Activated CD4-positive, alpha-beta T cell treated with anti-CD3 and anti-CD28 coated beads, Interleukin-2, amount 10 ng/mL, durations not matched to agents 7 days and 5 days (primary cell): Measurements from ENCODE around the gene SCUBE1. TPM values are rescaled to one million over a fixed set of nuclear protein-coding genes. Genes with fewer than 3 reads are reported as not detected.
A peak's percentile ranks its signal among the peaks of the same experiment; 100 is the strongest.

ENCODE experiments used
- CTCF ChIA-PET: fragments of 350-600 bp; sonication (Branson Sonifier 250); formaldehyde crosslinking; loops from one replicate; lab custom pipeline; 2021; ENCODE audit warnings: antibody characterized with exemption; lab: Charles Lee
- POLR2A ChIA-PET: fragments of 350-600 bp; sonication (Branson Sonifier 250); formaldehyde crosslinking; loops from one replicate; lab custom pipeline; 2021; ENCODE audit warnings: antibody characterized with exemption; lab: Charles Lee
- DNase-seq: peaks from one replicate; pipeline ENCODE4 v3.0.0-alpha.2; 2020
- H3K27ac Mint-ChIP-seq: one replicate; pipeline ENCODE4 v1.8.0; 2021; ENCODE audit warnings: mild to moderate bottlenecking, moderate library complexity, mixed read lengths
- H3K27me3 Mint-ChIP-seq: one replicate; pipeline ENCODE4 v1.8.0; 2021; ENCODE audit warnings: mixed read lengths
- H3K36me3 Mint-ChIP-seq: one replicate; pipeline ENCODE4 v1.8.0; 2021; ENCODE audit warnings: low read depth, mixed read lengths
- H3K4me1 Mint-ChIP-seq: one replicate; pipeline ENCODE4 v1.8.0; 2021; ENCODE audit warnings: mixed read lengths
- H3K4me3 Mint-ChIP-seq: one replicate; pipeline ENCODE4 v1.8.0; 2021; ENCODE audit warnings: mild to moderate bottlenecking, moderate library complexity, mixed read lengths
- H3K9me3 Mint-ChIP-seq: one replicate; pipeline ENCODE4 v1.8.0; 2021; ENCODE audit warnings: mixed read lengths
- total RNA-seq, 2 experiments: library from RNA; stranded (reverse); gene quantifications; one replicate each; pipeline ENCODE4 v1.2.3, GENCODE V29; 2021

The SCUBE1 gene
- total RNA-seq, result not detected

GRCh38 chr22:43343262-43343669, at the start of gene SCUBE1:
SCUBE1 (minus strand) TSS chr22:43343372; CDS start chr22:43343261, 111 bp downstream.
- Mint-ChIP-seq H3K36me3 (no peaks in the 10 kb centered on the region), H3K4me3 (no peak within 1 kb of the TSS), H3K27ac (no peak within 1 kb of the TSS), H3K27me3 (peaks cover 43% of the 10 kb centered on the region), H3K9me3 (no peaks in the 10 kb centered on the region), H3K4me1 (peaks cover 17% of the 10 kb centered on the region)
- peak; percentile 33 for DNase-seq
- POLR2A ChIA-PET, result no interaction called here
- CTCF ChIA-PET, result no interaction called here

GRCh38 chr22:43392385-43392989, 49.3 kb upstream of the SCUBE1 start:
- ChIA-PET POLR2A (no interaction called here), CTCF (interaction anchor here (0.5 kb wide), 1 partner anchor 1776 kb away, joined by 4 read pairs; no protein-coding TSS in a partner anchor)

GRCh38 chr22:43391306-43391705, 48.1 kb upstream of the SCUBE1 start:
- POLR2A ChIA-PET, result no interaction called here
- no peak overlapping the region for H3K27ac Mint-ChIP-seq
- no peak for DNase-seq
- no peak overlapping the region for H3K4me3 Mint-ChIP-seq
- H3K36me3 Mint-ChIP-seq, result no peaks in the 10 kb centered on the region
- H3K4me1 Mint-ChIP-seq, result no peaks in the 10 kb centered on the region
- CTCF ChIA-PET, result no interaction called here
- no peaks in the 10 kb centered on the region for H3K9me3 Mint-ChIP-seq
- peaks cover 12% of the 10 kb centered on the region for H3K27me3 Mint-ChIP-seq

More at GRCh38 chr22:43392385-43392989, 49.3 kb upstream of the SCUBE1 start:
- no peaks in the 10 kb centered on the region for H3K36me3 Mint-ChIP-seq
- no peak overlapping the region for H3K27ac Mint-ChIP-seq
- no peak overlapping the region for H3K4me3 Mint-ChIP-seq
- no peaks in the 10 kb centered on the region for H3K9me3 Mint-ChIP-seq
- H3K27me3 Mint-ChIP-seq, result peaks cover 6% of the 10 kb centered on the region
- no peak for DNase-seq
- H3K4me1 Mint-ChIP-seq, result no peaks in the 10 kb centered on the region

GRCh38 chr22:43390872-43391271, 47.7 kb upstream of the SCUBE1 start:
- no peak overlapping the region for H3K27ac Mint-ChIP-seq
- ChIA-PET CTCF (no interaction called here), POLR2A (no interaction called here)
- DNase-seq, result no peak
- H3K9me3 Mint-ChIP-seq, result no peaks in the 10 kb centered on the region
- H3K36me3 Mint-ChIP-seq, result no peaks in the 10 kb centered on the region
- H3K4me3 Mint-ChIP-seq, result no peak overlapping the region
- peaks cover 14% of the 10 kb centered on the region for H3K27me3 Mint-ChIP-seq
- no peaks in the 10 kb centered on the region for H3K4me1 Mint-ChIP-seq

- no peak overlapping the region for H3K4me3 Mint-ChIP-seq
- H3K9me3 Mint-ChIP-seq, result no peaks in the 10 kb centered on the region
- DNase-seq, result no peak
- no peaks in the 10 kb centered on the region for H3K4me1 Mint-ChIP-seq
- ChIA-PET CTCF (no interaction called here), POLR2A (no interaction called here)
- H3K27me3 Mint-ChIP-seq, result peaks cover 18% of the 10 kb centered on the region
- H3K36me3 Mint-ChIP-seq, result no peaks in the 10 kb centered on the region
- H3K27ac Mint-ChIP-seq, result no peak overlapping the region
Observed at GRCh38 chr22:43390166-43390565, 47.0 kb upstream of the SCUBE1 start.

DNA sequence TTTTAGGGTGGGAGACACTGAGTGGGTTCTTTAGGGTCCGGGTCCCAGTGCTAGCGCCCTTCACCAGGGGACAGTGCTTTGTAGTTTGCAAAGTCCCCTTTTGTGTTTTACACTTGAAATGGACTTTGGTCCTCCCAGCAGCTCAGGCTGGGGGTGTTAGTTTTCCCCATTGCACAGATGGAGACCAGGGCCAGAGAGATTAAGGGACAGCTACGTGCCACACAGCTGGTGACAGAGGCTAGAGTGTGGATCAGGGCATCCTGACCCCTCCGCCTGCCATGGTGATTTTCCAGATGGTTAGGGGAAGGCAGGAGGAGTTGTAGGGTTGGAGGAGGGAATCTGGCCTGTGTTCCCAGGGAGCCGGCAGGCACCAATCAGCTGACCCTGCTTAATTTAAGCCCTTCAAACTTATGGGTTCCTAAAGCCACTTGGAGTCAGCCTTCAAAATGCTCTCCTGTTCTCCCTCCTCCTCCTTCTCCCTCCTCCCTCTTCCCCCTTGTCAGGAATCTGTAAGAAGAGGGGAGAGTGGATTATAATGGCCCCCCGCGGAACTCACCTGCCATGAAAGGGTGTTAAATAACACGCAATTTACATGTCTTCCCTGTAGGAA, 46.2 kb upstream of the SCUBE1 start:
- Mint-ChIP-seq H3K36me3 (no peaks in the 10 kb centered on the region), H3K27me3 (peaks cover 23% of the 10 kb centered on the region), H3K9me3 (no peaks in the 10 kb centered on the region), H3K4me3 (no peak overlapping the region), H3K4me1 (no peaks in the 10 kb centered on the region), H3K27ac (no peak overlapping the region)
- POLR2A ChIA-PET, result interaction anchor here (0.6 kb wide), 1 partner anchor 14 kb away, joined by 3 read pairs; no protein-coding TSS in a partner anchor
- CTCF ChIA-PET, result no interaction called here
- DNase-seq, result no peak

DNA sequence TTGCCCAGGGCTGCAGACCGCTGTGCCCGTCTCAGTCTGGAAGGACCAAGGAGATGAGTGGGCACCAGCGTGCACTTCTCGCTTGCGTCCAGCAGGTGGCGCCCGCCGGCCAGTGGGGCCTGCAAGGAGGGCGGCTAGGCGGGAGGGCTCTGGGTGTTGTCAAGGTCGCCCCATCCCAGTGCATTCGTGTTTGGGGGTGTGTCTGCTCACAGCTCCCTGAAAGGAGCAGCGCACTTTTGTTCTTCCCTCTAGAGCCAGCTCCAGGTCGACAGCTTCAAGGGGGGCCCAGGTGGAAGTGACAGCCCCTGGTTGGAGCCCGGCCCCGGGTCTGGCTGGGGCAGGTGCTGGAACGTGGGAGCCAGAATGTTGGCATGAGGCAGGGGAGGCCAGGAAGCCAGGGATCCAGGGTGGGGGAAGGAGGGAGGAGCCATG, 45.3 kb upstream of the SCUBE1 start:
- Mint-ChIP-seq H3K4me3 (no peak overlapping the region), H3K27me3 (peaks cover 24% of the 10 kb centered on the region), H3K36me3 (no peaks in the 10 kb centered on the region), H3K4me1 (no peaks in the 10 kb centered on the region), H3K27ac (no peak overlapping the region), H3K9me3 (no peaks in the 10 kb centered on the region)
- DNase-seq, result peak; percentile 75
- ChIA-PET POLR2A (no interaction called here), CTCF (no interaction called here)

GRCh38 chr22:43387815-43388214, 44.6 kb upstream of the SCUBE1 start:
- H3K27me3 Mint-ChIP-seq, result peaks cover 24% of the 10 kb centered on the region
- no peaks in the 10 kb centered on the region for H3K36me3 Mint-ChIP-seq
- CTCF ChIA-PET, result interaction anchor here (0.9 kb wide), 1 partner anchor 12 kb away, joined by 3 read pairs; no protein-coding TSS in a partner anchor

DNA sequence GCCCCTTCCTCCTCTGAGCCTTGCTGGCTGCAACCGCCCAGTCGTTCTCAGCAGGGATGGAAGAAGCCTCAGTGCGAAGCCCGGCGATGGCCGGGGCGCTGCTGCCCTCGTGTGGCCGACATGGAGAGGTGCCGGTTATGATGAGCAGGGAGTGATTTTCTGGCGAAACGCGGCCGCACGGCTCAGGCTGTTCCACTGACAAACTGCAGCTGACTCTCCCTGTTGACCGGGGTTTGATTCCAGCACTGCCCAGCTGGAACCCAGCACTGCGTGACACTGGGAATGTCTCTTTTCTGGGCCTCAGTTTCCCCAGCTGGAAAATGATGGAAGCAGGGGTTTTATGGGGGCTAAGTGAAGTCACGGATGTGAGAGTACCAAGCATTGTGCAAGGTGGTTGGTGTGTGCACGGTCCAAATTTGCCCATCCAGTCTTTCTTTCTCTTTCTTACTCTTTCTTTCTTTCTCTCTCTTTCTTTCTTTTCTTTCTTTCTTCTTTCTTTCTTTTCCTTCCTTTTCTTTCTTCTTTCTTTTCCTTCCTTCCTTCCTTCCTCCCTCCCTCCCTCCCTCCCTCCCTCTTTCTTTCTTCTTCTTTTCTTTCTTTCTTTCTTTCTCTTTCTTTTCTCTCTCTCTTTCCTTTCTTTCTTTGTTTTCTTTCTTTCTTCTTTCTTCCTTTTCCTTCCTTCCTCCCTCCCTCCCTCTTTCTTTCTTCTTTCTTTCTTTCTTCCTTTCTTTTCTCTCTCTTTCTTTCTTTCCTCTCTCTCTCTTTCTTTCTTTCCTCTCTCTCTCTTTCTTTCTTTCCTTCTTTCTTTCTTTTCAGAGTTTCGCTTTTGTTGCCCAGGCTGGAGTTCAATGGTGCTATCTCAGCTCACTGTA, 42.8 kb upstream of the SCUBE1 start:
- peaks cover 8% of the 10 kb centered on the region for H3K4me1 Mint-ChIP-seq
- H3K9me3 Mint-ChIP-seq, result no peaks in the 10 kb centered on the region
- H3K36me3 Mint-ChIP-seq, result no peaks in the 10 kb centered on the region
- peak; percentile 76 for DNase-seq
- H3K27ac Mint-ChIP-seq, result no peak overlapping the region
- no peak overlapping the region for H3K4me3 Mint-ChIP-seq
- POLR2A ChIA-PET, result no interaction called here
- CTCF ChIA-PET, result interaction anchor here (0.6 to 1.3 kb wide), 4 partner anchors 154 to 198 kb away, joined by 3 to 5 read pairs (median 3); no protein-coding TSS in a partner anchor
- H3K27me3 Mint-ChIP-seq, result peaks cover 24% of the 10 kb centered on the region

More at GRCh38 chr22:43387815-43388214, 44.6 kb upstream of the SCUBE1 start:
- Mint-ChIP-seq H3K9me3 (no peaks in the 10 kb centered on the region), H3K4me1 (no peaks in the 10 kb centered on the region), H3K27ac (no peak overlapping the region), H3K4me3 (no peak overlapping the region)
- POLR2A ChIA-PET, result no interaction called here
- no peak for DNase-seq

DNA sequence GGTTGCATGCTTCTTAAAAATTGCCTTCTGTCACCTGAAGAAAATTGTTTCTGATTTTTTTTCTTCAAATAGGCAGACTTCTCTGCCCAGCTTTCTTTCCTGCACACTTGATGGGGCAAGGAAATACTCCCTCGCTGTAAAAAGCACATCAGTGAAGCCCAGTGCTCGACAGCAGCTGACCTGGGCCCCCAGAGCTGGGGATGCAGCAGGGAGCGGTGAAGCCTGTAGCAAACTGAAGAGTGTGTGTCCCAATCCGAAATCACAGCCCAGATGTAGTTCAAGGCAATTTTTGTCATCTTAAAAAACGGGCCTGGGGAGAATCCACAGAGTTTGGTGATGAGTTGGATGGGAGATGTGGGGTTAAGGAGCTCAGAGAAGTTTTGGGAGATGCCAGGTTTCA, 41.7 kb upstream of the SCUBE1 start:
- no peak overlapping the region for H3K4me3 Mint-ChIP-seq
- ChIA-PET CTCF (interaction anchor here (0.7 kb wide), 1 partner anchor 132 kb away, joined by 3 read pairs; no protein-coding TSS in a partner anchor), POLR2A (no interaction called here)
- DNase-seq, result no peak
- H3K27me3 Mint-ChIP-seq, result peaks cover 26% of the 10 kb centered on the region
- H3K4me1 Mint-ChIP-seq, result peaks cover 8% of the 10 kb centered on the region
- H3K27ac Mint-ChIP-seq, result no peak overlapping the region
- no peaks in the 10 kb centered on the region for H3K36me3 Mint-ChIP-seq
- no peaks in the 10 kb centered on the region for H3K9me3 Mint-ChIP-seq

DNA sequence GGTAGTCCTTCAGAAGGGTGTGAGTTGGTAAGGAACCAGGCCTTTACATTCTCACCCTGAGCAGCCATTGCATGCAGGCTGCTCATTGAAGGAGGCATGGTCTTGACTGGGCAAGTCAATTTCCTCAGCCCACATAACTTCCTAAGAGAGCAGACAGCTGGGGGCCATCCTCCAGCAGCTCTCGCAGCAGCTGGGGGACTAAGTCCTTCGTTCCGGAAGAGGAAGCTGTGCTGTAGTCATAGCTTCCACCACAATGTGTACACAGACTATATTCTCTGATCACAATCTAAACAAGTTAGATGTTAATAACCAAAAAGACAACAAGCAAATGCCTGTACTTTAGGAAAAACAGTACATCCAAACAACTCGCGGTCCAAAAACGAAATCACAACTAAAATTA, 38.5 kb upstream of the SCUBE1 start:
- peaks cover 43% of the 10 kb centered on the region for H3K27me3 Mint-ChIP-seq
- POLR2A ChIA-PET, result no interaction called here
- no peak overlapping the region for H3K4me3 Mint-ChIP-seq
- DNase-seq, result peak; percentile 13
- H3K9me3 Mint-ChIP-seq, result no peaks in the 10 kb centered on the region
- H3K36me3 Mint-ChIP-seq, result no peaks in the 10 kb centered on the region
- H3K4me1 Mint-ChIP-seq, result peaks cover 26% of the 10 kb centered on the region
- CTCF ChIA-PET, result interaction anchor here (0.8 kb wide), 1 partner anchor 35 kb away, joined by 3 read pairs; no protein-coding TSS in a partner anchor
- H3K27ac Mint-ChIP-seq, result no peak overlapping the region

GRCh38 chr22:43377896-43378704, 34.9 kb upstream of the SCUBE1 start:
- H3K36me3 Mint-ChIP-seq, result no peaks in the 10 kb centered on the region
- H3K4me1 Mint-ChIP-seq, result peaks cover 29% of the 10 kb centered on the region
- no peak for DNase-seq
- H3K9me3 Mint-ChIP-seq, result peaks cover 4% of the 10 kb centered on the region
- H3K27ac Mint-ChIP-seq, result no peak overlapping the region
- H3K27me3 Mint-ChIP-seq, result peaks cover 42% of the 10 kb centered on the region
- CTCF ChIA-PET, result interaction anchor here (0.7 to 1.4 kb wide), 3 partner anchors 31 to 155 kb away, joined by 3 read pairs; no protein-coding TSS in a partner anchor
- POLR2A ChIA-PET, result no interaction called here
- no peak overlapping the region for H3K4me3 Mint-ChIP-seq
